ENCODE results near the gene LDB2.

DNA sequence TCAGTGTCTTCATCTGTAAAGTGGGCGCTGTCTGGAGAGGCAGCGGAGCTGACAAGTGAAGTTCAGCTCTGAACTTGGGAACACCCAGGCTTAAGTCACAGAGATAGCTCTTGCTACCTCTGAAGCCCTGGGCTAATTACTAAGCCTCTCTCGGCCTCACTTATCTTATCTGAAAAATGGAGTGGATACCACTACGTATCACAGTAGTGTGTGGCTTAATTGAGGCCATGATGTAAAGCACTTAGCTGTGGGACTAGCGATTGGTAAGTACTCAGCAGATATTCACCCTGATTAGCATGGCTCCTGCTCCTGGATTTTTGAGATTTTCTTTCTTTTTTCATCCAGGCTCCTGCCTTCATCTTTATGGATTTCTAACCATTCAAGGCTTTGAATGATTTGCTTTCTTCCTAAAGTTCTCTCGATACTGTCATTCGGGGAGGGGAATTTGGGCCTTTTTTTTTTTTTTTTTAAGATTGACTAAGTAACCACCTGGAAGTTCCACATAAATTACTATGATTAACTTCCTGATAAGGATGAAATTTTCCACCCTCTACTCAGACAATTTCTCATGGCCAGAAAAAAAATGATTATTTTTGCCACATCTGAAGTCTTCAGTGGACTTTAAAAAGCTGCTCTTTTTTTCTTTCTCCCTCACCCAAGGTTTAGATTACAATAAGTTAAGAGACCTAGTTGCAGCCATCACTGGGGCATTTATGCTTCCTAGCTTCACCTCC lies 17.1 kb downstream of the LDB2 start:
- TF ChIP-seq CTCF (IDR thresholded peaks at IDR 0.05; ENCODE audit: low read length): no peak
- TF ChIP-seq EZH2 (IDR thresholded peaks at IDR 0.05; ENCODE audit: borderline replicate concordance, low read length): no peak

Measured in OCI-LY1 (cell line).